ENCODE data around the gene CFC1B. TPM values are rescaled to one million over a fixed set of nuclear protein-coding genes. Genes with fewer than 3 reads are reported as not detected.
"Not testable (repeated sequence)": the region's sequence is repeated elsewhere in the genome, so short reads cannot be mapped to it uniquely, and the experiment has no call there.

Gene CFC1B
- total RNA-seq, 3 donors from 2014 or later = not detected

- H3K9me3 ChIP-seq; H3K27ac ChIP-seq; intact Hi-C loops (cut with DNase I; ENCODE audit: low total_unique reads): not testable (repeated sequence)
Observed at GRCh38 chr2:130538271-130538670, 17.2 kb downstream of the CFC1B start.

GRCh38 chr2:130542789-130543188, 21.8 kb downstream of the CFC1B start:
- intact Hi-C loops (cut with DNase I; ENCODE audit: low total_unique reads); H3K27ac ChIP-seq; H3K27me3 ChIP-seq; H3K36me3 ChIP-seq; DNase-seq (ENCODE audit: low spot score in 2 of 2); H3K4me1 ChIP-seq; H3K9me3 ChIP-seq; H3K4me3 ChIP-seq: not testable (repeated sequence)

More at GRCh38 chr2:130538271-130538670, 17.2 kb downstream of the CFC1B start:
- not testable (repeated sequence) for DNase-seq (ENCODE audit: low spot score in 2 of 2); H3K27me3 ChIP-seq; H3K36me3 ChIP-seq; H3K4me1 ChIP-seq; H3K4me3 ChIP-seq

GRCh38 chr2:130543785-130544528, 22.9 kb downstream of the CFC1B start:
- DNase-seq (ENCODE audit: low spot score in 2 of 2); intact Hi-C loops (cut with DNase I; ENCODE audit: low total_unique reads); H3K9me3 ChIP-seq; H3K27ac ChIP-seq; H3K36me3 ChIP-seq; H3K27me3 ChIP-seq; H3K4me3 ChIP-seq; H3K4me1 ChIP-seq: not testable (repeated sequence)

- H3K36me3 ChIP-seq; H3K4me1 ChIP-seq; H3K4me3 ChIP-seq; H3K9me3 ChIP-seq; intact Hi-C loops (cut with DNase I; ENCODE audit: low total_unique reads); H3K27ac ChIP-seq; H3K27me3 ChIP-seq; DNase-seq (ENCODE audit: low spot score in 2 of 2): not testable (repeated sequence)
Observed at GRCh38 chr2:130544978-130545377, 24.0 kb downstream of the CFC1B start.

GRCh38 chr2:130548418-130548817, 27.4 kb downstream of the CFC1B start:
- H3K27ac ChIP-seq; DNase-seq (ENCODE audit: low spot score in 2 of 2); H3K36me3 ChIP-seq; H3K9me3 ChIP-seq; H3K4me3 ChIP-seq; intact Hi-C loops (cut with DNase I; ENCODE audit: low total_unique reads); H3K27me3 ChIP-seq; H3K4me1 ChIP-seq: not testable (repeated sequence)

- H3K27me3 ChIP-seq; H3K4me1 ChIP-seq; H3K9me3 ChIP-seq; DNase-seq (ENCODE audit: low spot score in 2 of 2); H3K4me3 ChIP-seq; H3K27ac ChIP-seq; H3K36me3 ChIP-seq; intact Hi-C loops (cut with DNase I; ENCODE audit: low total_unique reads): not testable (repeated sequence)
Observed at GRCh38 chr2:130549475-130549874, 28.5 kb downstream of the CFC1B start.

GRCh38 chr2:130554178-130554577, 33.2 kb downstream of the CFC1B start:
- H3K27ac ChIP-seq; H3K4me1 ChIP-seq; H3K9me3 ChIP-seq; H3K27me3 ChIP-seq; intact Hi-C loops (cut with DNase I; ENCODE audit: low total_unique reads); DNase-seq (ENCODE audit: low spot score in 2 of 2); H3K4me3 ChIP-seq; H3K36me3 ChIP-seq: not testable (repeated sequence)

- H3K4me3 ChIP-seq; H3K9me3 ChIP-seq; H3K27ac ChIP-seq; H3K36me3 ChIP-seq; H3K4me1 ChIP-seq; DNase-seq (ENCODE audit: low spot score in 2 of 2); intact Hi-C loops (cut with DNase I; ENCODE audit: low total_unique reads); H3K27me3 ChIP-seq: not testable (repeated sequence)
Observed at GRCh38 chr2:130556441-130556840, 35.4 kb downstream of the CFC1B start.

GRCh38 chr2:130566165-130566564, 45.1 kb downstream of the CFC1B start:
- H3K4me1 ChIP-seq; H3K27ac ChIP-seq; H3K9me3 ChIP-seq; intact Hi-C loops (cut with DNase I; ENCODE audit: low total_unique reads); H3K36me3 ChIP-seq; H3K4me3 ChIP-seq; H3K27me3 ChIP-seq; DNase-seq (ENCODE audit: low spot score in 2 of 2): not testable (repeated sequence)

- DNase-seq (ENCODE audit: low spot score in 2 of 2); H3K27me3 ChIP-seq; intact Hi-C loops (cut with DNase I; ENCODE audit: low total_unique reads); H3K27ac ChIP-seq; H3K4me3 ChIP-seq; H3K9me3 ChIP-seq; H3K4me1 ChIP-seq; H3K36me3 ChIP-seq: not testable (repeated sequence)
Observed at GRCh38 chr2:130571929-130572328, 50.9 kb downstream of the CFC1B start.

- H3K27ac ChIP-seq; H3K9me3 ChIP-seq; H3K4me1 ChIP-seq; H3K4me3 ChIP-seq; intact Hi-C loops (cut with DNase I; ENCODE audit: low total_unique reads); DNase-seq (ENCODE audit: low spot score in 2 of 2); H3K36me3 ChIP-seq; H3K27me3 ChIP-seq: not testable (repeated sequence)
Observed at GRCh38 chr2:130574230-130574629, 53.2 kb downstream of the CFC1B start.

- H3K4me1 ChIP-seq; H3K36me3 ChIP-seq; H3K27me3 ChIP-seq; H3K27ac ChIP-seq; H3K9me3 ChIP-seq; DNase-seq (ENCODE audit: low spot score in 2 of 2); H3K4me3 ChIP-seq; intact Hi-C loops (cut with DNase I; ENCODE audit: low total_unique reads): not testable (repeated sequence)
Observed at GRCh38 chr2:130576209-130576784, 55.3 kb downstream of the CFC1B start.

GRCh38 chr2:130577559-130577958, 56.5 kb downstream of the CFC1B start:
- H3K27me3 ChIP-seq; H3K4me3 ChIP-seq; intact Hi-C loops (cut with DNase I; ENCODE audit: low total_unique reads); H3K27ac ChIP-seq; H3K9me3 ChIP-seq; H3K36me3 ChIP-seq; H3K4me1 ChIP-seq; DNase-seq (ENCODE audit: low spot score in 2 of 2): not testable (repeated sequence)
